Kidney tubule cell (primary cell): ENCODE measurements around the gene TAP1.
"Not testable (repeated sequence)": the region's sequence is repeated elsewhere in the genome, so short reads cannot be mapped to it uniquely, and the experiment has no call there.

Experiments
- DNase-seq: peaks from one replicate; pipeline ENCODE4 v3.0.0-alpha.2; 2018; ENCODE audit warnings: low spot score

The TAP1 gene

GRCh38 chr6:32840604-32841246 lies 12.8 kb downstream of the TAP1 start:
- DNase-seq = no peak

GRCh38 chr6:32839356-32839755 lies 14.1 kb downstream of the TAP1 start:
- DNase-seq = no peak

- DNase-seq = peak; percentile 93
Measured at GRCh38 chr6:32838114-32838958, 15.2 kb downstream of the TAP1 start, which contains the start of gene TAP2. TAP2 (minus strand) TSS chr6:32838739; CDS start chr6:32838233, 506 bp downstream.

- peak; percentile 87 for DNase-seq
Measured at GRCh38 chr6:32837651-32838113, 15.8 kb downstream of the TAP1 start.

GRCh38 chr6:32836873-32837272 lies 16.6 kb downstream of the TAP1 start:
- no peak for DNase-seq

GRCh38 chr6:32835167-32835893 lies 18.2 kb downstream of the TAP1 start:
- DNase-seq = no peak

GRCh38 chr6:32833664-32834063 lies 19.8 kb downstream of the TAP1 start:
- no peak for DNase-seq

GRCh38 chr6:32832535-32832934 lies 21.0 kb downstream of the TAP1 start:
- DNase-seq = no peak

- DNase-seq = no peak
Measured at GRCh38 chr6:32830936-32831335, 22.6 kb downstream of the TAP1 start.

- DNase-seq = no peak
Measured at GRCh38 chr6:32830017-32830416, 23.5 kb downstream of the TAP1 start.

GRCh38 chr6:32829495-32829894 lies 24.0 kb downstream of the TAP1 start:
- no peak for DNase-seq

GRCh38 chr6:32827025-32827424 lies 26.5 kb downstream of the TAP1 start:
- no peak for DNase-seq

GRCh38 chr6:32825966-32826365 lies 27.5 kb downstream of the TAP1 start:
- DNase-seq = peak; percentile 44

GRCh38 chr6:32819729-32820128 lies 33.8 kb downstream of the TAP1 start:
- DNase-seq = peak; percentile 97

GRCh38 chr6:32818867-32819266 lies 34.6 kb downstream of the TAP1 start:
- no peak for DNase-seq

- peak; percentile 40 for DNase-seq
Measured at GRCh38 chr6:32816746-32817204, 36.7 kb downstream of the TAP1 start, which contains the start of gene HLA-DOB. HLA-DOB (minus strand) TSS chr6:32817002; CDS start chr6:32816951, 51 bp downstream.

GRCh38 chr6:32815996-32816395 lies 37.5 kb downstream of the TAP1 start:
- DNase-seq = no peak

- DNase-seq = peak; percentile 21
Measured at GRCh38 chr6:32815115-32815514, 38.4 kb downstream of the TAP1 start.

- DNase-seq = no peak
Measured at GRCh38 chr6:32814145-32814544, 39.4 kb downstream of the TAP1 start.

- DNase-seq = no peak
Measured at GRCh38 chr6:32809171-32809570, 44.3 kb downstream of the TAP1 start.

GRCh38 chr6:32807020-32807580 lies 46.4 kb downstream of the TAP1 start:
- DNase-seq = no peak

GRCh38 chr6:32805404-32805803 lies 48.1 kb downstream of the TAP1 start:
- DNase-seq = not testable (repeated sequence)
